ENCODE results near the gene RASGRP3. TPM values are rescaled to one million over a fixed set of nuclear protein-coding genes. Genes with fewer than 3 reads are reported as not detected.

RASGRP3 gene
- total and polyA plus RNA-seq, 9 of the 15 experiments (the other 6 are each of a cell fraction or from before 2014, with no cell fraction given): 0.18 to 1.7 (median 1.2) TPM

DNA sequence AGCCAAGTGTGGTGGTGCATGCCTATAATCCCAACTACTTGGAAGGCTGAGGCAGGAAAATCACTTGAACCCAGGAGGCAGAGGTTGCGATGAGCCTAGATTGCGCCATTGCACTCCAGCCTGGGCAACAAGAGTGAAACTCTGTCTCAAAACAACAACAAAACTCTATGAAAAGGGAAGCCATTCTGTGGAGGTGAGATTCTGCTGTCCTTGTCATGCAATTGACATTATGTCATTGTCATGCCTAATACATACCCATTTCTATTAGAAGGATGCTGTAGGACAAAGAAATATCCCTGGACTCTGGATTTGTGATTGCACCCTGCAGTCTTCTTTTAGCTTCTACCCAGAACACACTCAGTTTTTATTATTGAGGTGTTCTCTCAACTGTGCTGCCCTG lies 8.6 kb downstream of the RASGRP3 start:
- no peaks in the 10 kb centered on the region for H4K20me1 ChIP-seq (replicated peaks; ENCODE audit: control insufficient read depth, insufficient read depth, low read length)
- H2AFZ ChIP-seq (ENCODE audit: low read depth, low read length): no peak overlapping the region
- no peak overlapping the region for H3K9ac ChIP-seq (ENCODE audit: insufficient read depth in 1 of 2, low read depth in 2 of 2, low read length in 2 of 2)
- H3K4me2 ChIP-seq (ENCODE audit: insufficient read depth, low read length): no peak overlapping the region
- CTCF ChIA-PET (ENCODE audit: low intra/inter-chr PET ratio): no interaction called here
- in situ Hi-C loops (cut with MboI): no loop called here
- DNase-seq (ENCODE audit: extremely low read depth in 1 of 4, low spot score in 3 of 4): no peak
- no peaks in the 10 kb centered on the region for H3K27me3 ChIP-seq (ENCODE audit: control insufficient read depth in 2 of 2, insufficient read depth in 2 of 2, low read length in 2 of 2)
- no peak for ATAC-seq
- H3K27ac ChIP-seq (ENCODE audit: extremely low read depth, low read depth, low read length): no peak overlapping the region
- H3K9me3 ChIP-seq (replicated peaks; ENCODE audit: control insufficient read depth, insufficient read depth, low read depth, low read length): no peaks in the 10 kb centered on the region; the same call in 1 of the 2 replicates
- H3K4me1 ChIP-seq (replicated peaks in 1 of 2; ENCODE audit: control insufficient read depth in 2 of 2, insufficient read depth in 2 of 2, low read length in 2 of 2): no peaks in the 10 kb centered on the region; a peak in 1 of 5 replicates
- no peak overlapping the region for H3K4me3 ChIP-seq
- BruUV-seq (replicated peaks): no TSS peak
- H3K79me2 ChIP-seq (ENCODE audit: control insufficient read depth, insufficient read depth, low read length): no peaks in the 10 kb centered on the region
- FAIRE-seq: no peak
- 10% methylated on average over 2 of the region's 2 CpGs for WGBS (ENCODE audit: insufficient coverage, low coverage, missing lambda C conversion rate)
- H3K36me3 ChIP-seq (ENCODE audit: control insufficient read depth, insufficient read depth, low read length): no peaks in the 10 kb centered on the region
- POLR2A ChIA-PET: no interaction called here
- intact Hi-C loops (cut with micrococcal nuclease): no loop called here
- H3K9me1 ChIP-seq (ENCODE audit: control insufficient read depth, insufficient read depth, low read length): no peaks in the 10 kb centered on the region
- TF ChIP-seq XRCC5 (IDR thresholded peaks at IDR 0.05; ENCODE audit: low read depth, low read length) (no peak), MECOM (CRISPR knock-in tag; IDR thresholded peaks at IDR 0.05) (no peak), ZBTB49 (CRISPR knock-in tag; IDR thresholded peaks at IDR 0.05; ENCODE audit: borderline replicate concordance) (no peak), SRSF7 (optimal IDR thresholded peaks at IDR 0.05; ENCODE audit: low read depth, low read length) (no peak), ZNF146 (CRISPR knock-in tag; IDR thresholded peaks at IDR 0.05; ENCODE audit: unreplicated experiment) (no peak), SPI1 (IDR thresholded peaks at IDR 0.05; ENCODE audit: borderline replicate concordance, low read depth, low read length) (no peak)
- TF ChIP-seq, protein P1, sequence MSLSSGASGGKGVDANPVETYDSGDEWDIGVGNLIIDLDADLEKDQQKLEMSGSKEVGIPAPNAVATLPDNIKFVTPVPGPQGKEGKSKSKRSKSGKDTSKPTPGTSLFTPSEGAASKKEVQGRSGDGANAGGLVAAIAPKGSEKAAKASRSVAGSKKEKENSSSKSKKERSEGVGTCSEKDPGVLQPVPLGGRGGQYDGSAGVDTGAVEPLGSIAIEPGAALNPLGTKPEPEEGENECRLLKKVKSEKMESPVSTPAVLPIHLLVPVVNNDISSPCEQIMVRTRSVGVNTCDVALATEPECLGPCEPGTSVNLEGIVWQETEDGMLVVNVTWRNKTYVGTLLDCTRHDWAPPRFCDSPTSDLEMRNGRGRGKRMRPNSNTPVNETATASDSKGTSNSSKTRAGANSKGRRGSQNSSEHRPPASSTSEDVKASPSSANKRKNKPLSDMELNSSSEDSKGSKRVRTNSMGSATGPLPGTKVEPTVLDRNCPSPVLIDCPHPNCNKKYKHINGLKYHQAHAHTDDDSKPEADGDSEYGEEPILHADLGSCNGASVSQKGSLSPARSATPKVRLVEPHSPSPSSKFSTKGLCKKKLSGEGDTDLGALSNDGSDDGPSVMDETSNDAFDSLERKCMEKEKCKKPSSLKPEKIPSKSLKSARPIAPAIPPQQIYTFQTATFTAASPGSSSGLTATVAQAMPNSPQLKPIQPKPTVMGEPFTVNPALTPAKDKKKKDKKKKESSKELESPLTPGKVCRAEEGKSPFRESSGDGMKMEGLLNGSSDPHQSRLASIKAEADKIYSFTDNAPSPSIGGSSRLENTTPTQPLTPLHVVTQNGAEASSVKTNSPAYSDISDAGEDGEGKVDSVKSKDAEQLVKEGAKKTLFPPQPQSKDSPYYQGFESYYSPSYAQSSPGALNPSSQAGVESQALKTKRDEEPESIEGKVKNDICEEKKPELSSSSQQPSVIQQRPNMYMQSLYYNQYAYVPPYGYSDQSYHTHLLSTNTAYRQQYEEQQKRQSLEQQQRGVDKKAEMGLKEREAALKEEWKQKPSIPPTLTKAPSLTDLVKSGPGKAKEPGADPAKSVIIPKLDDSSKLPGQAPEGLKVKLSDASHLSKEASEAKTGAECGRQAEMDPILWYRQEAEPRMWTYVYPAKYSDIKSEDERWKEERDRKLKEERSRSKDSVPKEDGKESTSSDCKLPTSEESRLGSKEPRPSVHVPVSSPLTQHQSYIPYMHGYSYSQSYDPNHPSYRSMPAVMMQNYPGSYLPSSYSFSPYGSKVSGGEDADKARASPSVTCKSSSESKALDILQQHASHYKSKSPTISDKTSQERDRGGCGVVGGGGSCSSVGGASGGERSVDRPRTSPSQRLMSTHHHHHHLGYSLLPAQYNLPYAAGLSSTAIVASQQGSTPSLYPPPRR (CRISPR knock-in tag; IDR thresholded peaks at IDR 0.05; ENCODE audit: borderline replicate concordance): no peak
- TF ChIP-seq, protein P2, sequence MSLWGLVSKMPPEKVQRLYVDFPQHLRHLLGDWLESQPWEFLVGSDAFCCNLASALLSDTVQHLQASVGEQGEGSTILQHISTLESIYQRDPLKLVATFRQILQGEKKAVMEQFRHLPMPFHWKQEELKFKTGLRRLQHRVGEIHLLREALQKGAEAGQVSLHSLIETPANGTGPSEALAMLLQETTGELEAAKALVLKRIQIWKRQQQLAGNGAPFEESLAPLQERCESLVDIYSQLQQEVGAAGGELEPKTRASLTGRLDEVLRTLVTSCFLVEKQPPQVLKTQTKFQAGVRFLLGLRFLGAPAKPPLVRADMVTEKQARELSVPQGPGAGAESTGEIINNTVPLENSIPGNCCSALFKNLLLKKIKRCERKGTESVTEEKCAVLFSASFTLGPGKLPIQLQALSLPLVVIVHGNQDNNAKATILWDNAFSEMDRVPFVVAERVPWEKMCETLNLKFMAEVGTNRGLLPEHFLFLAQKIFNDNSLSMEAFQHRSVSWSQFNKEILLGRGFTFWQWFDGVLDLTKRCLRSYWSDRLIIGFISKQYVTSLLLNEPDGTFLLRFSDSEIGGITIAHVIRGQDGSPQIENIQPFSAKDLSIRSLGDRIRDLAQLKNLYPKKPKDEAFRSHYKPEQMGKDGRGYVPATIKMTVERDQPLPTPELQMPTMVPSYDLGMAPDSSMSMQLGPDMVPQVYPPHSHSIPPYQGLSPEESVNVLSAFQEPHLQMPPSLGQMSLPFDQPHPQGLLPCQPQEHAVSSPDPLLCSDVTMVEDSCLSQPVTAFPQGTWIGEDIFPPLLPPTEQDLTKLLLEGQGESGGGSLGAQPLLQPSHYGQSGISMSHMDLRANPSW (CRISPR knock-in tag; IDR thresholded peaks at IDR 0.05): no peak
- TF ChIP-seq, protein P3, sequence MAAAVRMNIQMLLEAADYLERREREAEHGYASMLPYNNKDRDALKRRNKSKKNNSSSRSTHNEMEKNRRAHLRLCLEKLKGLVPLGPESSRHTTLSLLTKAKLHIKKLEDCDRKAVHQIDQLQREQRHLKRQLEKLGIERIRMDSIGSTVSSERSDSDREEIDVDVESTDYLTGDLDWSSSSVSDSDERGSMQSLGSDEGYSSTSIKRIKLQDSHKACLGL (CRISPR knock-in tag; IDR thresholded peaks at IDR 0.05; ENCODE audit: borderline replicate concordance, poor library complexity, severe bottlenecking): no peak

All from K562 (cell line).